HG03039 (cell line): ENCODE measurements around the gene PTPRQ.

Experiments
- ATAC-seq: cut with Tn5 transposase; IDR thresholded peaks from one replicate; pipeline ENCODE4 v1.9.1; 2021; ENCODE audit warnings: mild to moderate bottlenecking, moderate library complexity; ENCODE audit not compliant: unreplicated experiment

Gene PTPRQ

GRCh38 chr12:80551897-80552296, 107.9 kb downstream of the PTPRQ start:
- no peak for ATAC-seq

- ATAC-seq, result no peak
Measured at GRCh38 chr12:80553316-80553715, 109.3 kb downstream of the PTPRQ start.

- no peak for ATAC-seq
Measured at GRCh38 chr12:80556566-80556965, 112.5 kb downstream of the PTPRQ start.

GRCh38 chr12:80559766-80560165, 115.7 kb downstream of the PTPRQ start:
- no peak for ATAC-seq

- ATAC-seq, result no peak
Measured at GRCh38 chr12:80565271-80565670, 121.2 kb downstream of the PTPRQ start.

GRCh38 chr12:80567401-80567800, 123.4 kb downstream of the PTPRQ start:
- ATAC-seq, result no peak

GRCh38 chr12:80576641-80577418, 132.8 kb downstream of the PTPRQ start:
- ATAC-seq, result no peak

- ATAC-seq, result no peak
Measured at GRCh38 chr12:80580254-80580653, 136.2 kb downstream of the PTPRQ start.

- ATAC-seq, result no peak
Measured at GRCh38 chr12:80581783-80582182, 137.7 kb downstream of the PTPRQ start.

- ATAC-seq, result no peak
Measured at GRCh38 chr12:80582431-80582830, 138.4 kb downstream of the PTPRQ start.

GRCh38 chr12:80589077-80589476, 145.0 kb downstream of the PTPRQ start:
- ATAC-seq, result no peak

GRCh38 chr12:80590085-80590484, 146.1 kb downstream of the PTPRQ start:
- ATAC-seq, result no peak

- ATAC-seq, result no peak
Measured at GRCh38 chr12:80593766-80594165, 149.7 kb downstream of the PTPRQ start.

GRCh38 chr12:80596509-80596908, 152.5 kb downstream of the PTPRQ start:
- ATAC-seq, result no peak

- ATAC-seq, result no peak
Measured at GRCh38 chr12:80598004-80598606, 154.1 kb downstream of the PTPRQ start.

GRCh38 chr12:80602455-80602854, 158.4 kb downstream of the PTPRQ start:
- ATAC-seq, result no peak

- ATAC-seq, result no peak
Measured at GRCh38 chr12:80607361-80608135, 163.5 kb downstream of the PTPRQ start.

GRCh38 chr12:80617733-80618132, 173.7 kb downstream of the PTPRQ start:
- no peak for ATAC-seq

- no peak for ATAC-seq
Measured at GRCh38 chr12:80620281-80620680, 176.2 kb downstream of the PTPRQ start.

GRCh38 chr12:80622271-80622670, 178.2 kb downstream of the PTPRQ start:
- no peak for ATAC-seq

GRCh38 chr12:80625051-80625450, 181.0 kb downstream of the PTPRQ start:
- no peak for ATAC-seq

GRCh38 chr12:80625901-80626300, 181.9 kb downstream of the PTPRQ start:
- ATAC-seq, result no peak
